GM12865 (cell line): ENCODE data around the gene RGS14.

Experiments used
- DNase-seq: peaks from one replicate; pipeline ENCODE4 v3.0.0; 2010; ENCODE audit warnings: low read depth
- H3K4me3 ChIP-seq: 2 replicates; pipeline ENCODE4 v1.5.1; 2011; ENCODE audit warnings: mild to moderate bottlenecking, low read depth, low read length, control low read depth
- CTCF ChIP-seq: IDR thresholded peaks from 2 replicates; pipeline ENCODE4 v1.5.1; 2011; ENCODE audit warnings: low read length, control low read depth, low read depth, inconsistent platforms; ENCODE audit not compliant: insufficient read depth; ENCODE audit errors: missing control alignments

The RGS14 gene

GRCh38 chr5:177421062-177421798 lies 63.5 kb downstream of the RGS14 start:
- DNase-seq, result no peak
- no peak overlapping the region for H3K4me3 ChIP-seq
- no peak for TF ChIP-seq CTCF
